Measurements from ENCODE around the gene TBC1D16.
"Not testable (repeated sequence)": the region's sequence is repeated elsewhere in the genome, so short reads cannot be mapped to it uniquely, and the experiment has no call there.

DNA sequence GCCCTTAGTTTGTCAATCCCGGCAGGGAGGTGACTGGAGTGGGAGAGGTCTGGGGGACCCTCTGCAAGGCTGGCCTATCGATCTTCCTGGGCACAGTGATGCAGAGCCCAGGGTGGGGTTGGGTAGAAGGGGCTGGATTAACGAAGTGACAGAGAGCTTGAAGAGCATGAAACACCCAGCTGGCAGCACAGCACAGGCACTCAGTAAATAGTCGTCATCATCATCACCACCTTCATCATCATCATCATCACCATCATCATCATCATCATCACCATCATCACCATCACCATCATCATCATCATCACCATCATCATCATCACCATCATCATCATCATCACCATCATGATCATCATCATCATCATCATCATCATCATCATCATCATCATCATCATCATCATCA is 142.2 kb downstream of the TBC1D16 start:
- not testable (repeated sequence) for TF ChIP-seq FOS (IDR thresholded peaks at IDR 0.05; ENCODE audit: borderline replicate concordance, extremely low read depth, insufficient read length); EZH2 (IDR thresholded peaks at IDR 0.05; ENCODE audit: borderline replicate concordance, control insufficient read depth, low read depth, low read length)
- TF ChIP-seq, protein P1, sequence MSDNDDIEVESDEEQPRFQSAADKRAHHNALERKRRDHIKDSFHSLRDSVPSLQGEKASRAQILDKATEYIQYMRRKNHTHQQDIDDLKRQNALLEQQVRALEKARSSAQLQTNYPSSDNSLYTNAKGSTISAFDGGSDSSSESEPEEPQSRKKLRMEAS (IDR thresholded peaks at IDR 0.05; ENCODE audit: low read depth, low read length) = not testable (repeated sequence)
- TF ChIP-seq, protein P2, sequence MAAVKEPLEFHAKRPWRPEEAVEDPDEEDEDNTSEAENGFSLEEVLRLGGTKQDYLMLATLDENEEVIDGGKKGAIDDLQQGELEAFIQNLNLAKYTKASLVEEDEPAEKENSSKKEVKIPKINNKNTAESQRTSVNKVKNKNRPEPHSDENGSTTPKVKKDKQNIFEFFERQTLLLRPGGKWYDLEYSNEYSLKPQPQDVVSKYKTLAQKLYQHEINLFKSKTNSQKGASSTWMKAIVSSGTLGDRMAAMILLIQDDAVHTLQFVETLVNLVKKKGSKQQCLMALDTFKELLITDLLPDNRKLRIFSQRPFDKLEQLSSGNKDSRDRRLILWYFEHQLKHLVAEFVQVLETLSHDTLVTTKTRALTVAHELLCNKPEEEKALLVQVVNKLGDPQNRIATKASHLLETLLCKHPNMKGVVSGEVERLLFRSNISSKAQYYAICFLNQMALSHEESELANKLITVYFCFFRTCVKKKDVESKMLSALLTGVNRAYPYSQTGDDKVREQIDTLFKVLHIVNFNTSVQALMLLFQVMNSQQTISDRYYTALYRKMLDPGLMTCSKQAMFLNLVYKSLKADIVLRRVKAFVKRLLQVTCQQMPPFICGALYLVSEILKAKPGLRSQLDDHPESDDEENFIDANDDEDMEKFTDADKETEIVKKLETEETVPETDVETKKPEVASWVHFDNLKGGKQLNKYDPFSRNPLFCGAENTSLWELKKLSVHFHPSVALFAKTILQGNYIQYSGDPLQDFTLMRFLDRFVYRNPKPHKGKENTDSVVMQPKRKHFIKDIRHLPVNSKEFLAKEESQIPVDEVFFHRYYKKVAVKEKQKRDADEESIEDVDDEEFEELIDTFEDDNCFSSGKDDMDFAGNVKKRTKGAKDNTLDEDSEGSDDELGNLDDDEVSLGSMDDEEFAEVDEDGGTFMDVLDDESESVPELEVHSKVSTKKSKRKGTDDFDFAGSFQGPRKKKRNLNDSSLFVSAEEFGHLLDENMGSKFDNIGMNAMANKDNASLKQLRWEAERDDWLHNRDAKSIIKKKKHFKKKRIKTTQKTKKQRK (IDR thresholded peaks at IDR 0.05; ENCODE audit: low read depth, low read length) = not testable (repeated sequence)

Data from GM12878 (cell line).